ENCODE results near the gene TBC1D22A.

DNA sequence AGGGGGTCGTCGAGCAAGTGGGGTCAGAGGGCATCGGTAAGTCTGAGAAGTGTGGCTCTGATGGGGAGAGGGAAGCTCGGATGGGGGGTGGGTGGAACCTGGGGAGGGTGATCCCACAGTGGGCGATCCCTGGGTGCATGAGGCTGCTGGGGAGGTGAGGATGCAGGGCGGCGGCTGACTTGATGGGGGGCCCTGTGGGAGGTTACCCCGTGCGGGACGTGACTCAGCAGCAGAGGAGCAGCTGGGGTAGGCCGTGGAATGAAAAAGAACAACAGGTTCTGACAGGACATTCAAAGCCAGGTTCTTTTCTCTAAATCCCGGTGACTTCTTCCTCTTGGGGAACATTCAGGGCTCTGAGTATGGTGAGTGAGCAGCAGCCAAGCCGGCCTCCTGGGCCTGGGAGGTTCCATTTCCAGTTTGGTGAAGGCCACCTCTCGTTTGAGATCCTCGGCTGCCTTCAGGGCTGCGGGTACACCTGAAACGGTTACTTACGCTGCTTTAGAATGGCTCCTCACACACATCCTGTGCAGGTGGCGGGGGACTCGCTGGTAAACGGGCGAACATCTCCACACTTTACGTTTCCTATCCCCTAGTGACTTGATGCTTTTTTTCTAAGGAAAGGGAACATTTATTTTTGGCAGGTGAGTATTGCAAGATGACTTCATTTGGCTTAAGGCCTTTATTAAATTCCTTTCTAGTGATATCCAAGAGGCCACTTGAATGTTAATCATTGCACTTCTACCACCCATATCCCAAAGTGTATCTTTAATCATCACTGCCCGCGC lies 278.2 kb downstream of the TBC1D22A start:
- TF ChIP-seq POLR2A (IDR thresholded peaks at IDR 0.05) = no peak
- TF ChIP-seq, protein P1, sequence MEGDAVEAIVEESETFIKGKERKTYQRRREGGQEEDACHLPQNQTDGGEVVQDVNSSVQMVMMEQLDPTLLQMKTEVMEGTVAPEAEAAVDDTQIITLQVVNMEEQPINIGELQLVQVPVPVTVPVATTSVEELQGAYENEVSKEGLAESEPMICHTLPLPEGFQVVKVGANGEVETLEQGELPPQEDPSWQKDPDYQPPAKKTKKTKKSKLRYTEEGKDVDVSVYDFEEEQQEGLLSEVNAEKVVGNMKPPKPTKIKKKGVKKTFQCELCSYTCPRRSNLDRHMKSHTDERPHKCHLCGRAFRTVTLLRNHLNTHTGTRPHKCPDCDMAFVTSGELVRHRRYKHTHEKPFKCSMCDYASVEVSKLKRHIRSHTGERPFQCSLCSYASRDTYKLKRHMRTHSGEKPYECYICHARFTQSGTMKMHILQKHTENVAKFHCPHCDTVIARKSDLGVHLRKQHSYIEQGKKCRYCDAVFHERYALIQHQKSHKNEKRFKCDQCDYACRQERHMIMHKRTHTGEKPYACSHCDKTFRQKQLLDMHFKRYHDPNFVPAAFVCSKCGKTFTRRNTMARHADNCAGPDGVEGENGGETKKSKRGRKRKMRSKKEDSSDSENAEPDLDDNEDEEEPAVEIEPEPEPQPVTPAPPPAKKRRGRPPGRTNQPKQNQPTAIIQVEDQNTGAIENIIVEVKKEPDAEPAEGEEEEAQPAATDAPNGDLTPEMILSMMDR (IDR thresholded peaks at IDR 0.05) = no peak
